NCI-H748 (cell line): Measurements from ENCODE around the gene TMEM273.
A peak's percentile ranks its signal among the peaks of the same experiment; 100 is the strongest.
"Not testable (repeated sequence)": the region's sequence is repeated elsewhere in the genome, so short reads cannot be mapped to it uniquely, and the experiment has no call there.

Experiments used
- DNase-seq: peaks from one replicate; lab custom pipeline; 2025; ENCODE audit not compliant: unreplicated experiment; lab: John Stamatoyannopoulos, UW

Gene TMEM273

GRCh38 chr10:49207113-49207512, 18.9 kb upstream of the TMEM273 start:
- DNase-seq = no peak

DNA sequence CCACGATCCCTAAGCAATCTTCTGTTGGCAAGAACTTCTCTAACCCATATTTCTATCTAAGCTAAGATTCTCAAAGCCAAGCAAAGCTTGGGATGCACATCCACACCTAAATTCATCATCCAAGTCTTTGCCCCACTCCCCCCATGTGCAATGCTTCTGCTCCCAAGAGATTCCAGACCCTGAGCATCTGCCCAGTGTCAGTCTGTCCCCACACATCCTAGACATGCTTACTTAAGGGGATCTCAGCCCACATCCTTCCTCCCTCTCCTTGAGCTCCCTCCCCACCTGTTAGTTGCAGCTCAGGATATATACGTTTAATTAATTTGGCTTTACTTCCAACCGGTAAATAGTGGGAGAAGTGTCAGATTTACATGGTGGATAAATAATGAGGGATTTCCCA, 17.0 kb upstream of the TMEM273 start:
- DNase-seq = no peak

DNA sequence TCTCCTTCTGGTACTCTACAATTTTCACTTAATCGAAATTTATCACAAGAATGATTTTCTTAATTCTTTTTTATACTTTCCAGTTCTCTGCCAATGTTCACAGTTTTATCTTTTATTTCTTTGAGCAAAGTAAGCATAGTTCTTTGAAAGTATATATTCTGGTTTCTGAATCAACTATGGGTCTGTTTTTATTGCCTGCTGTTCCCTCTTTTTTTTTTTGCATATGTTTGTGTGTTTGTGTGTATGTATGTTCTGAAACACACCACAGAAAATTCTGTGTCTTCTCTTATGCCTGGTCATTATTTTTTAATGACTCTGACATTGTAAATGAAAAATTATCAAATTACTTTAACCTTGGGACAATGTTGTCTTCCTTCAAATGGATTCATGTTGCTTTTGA, 15.9 kb upstream of the TMEM273 start:
- DNase-seq = no peak

GRCh38 chr10:49202266-49202665, 14.1 kb upstream of the TMEM273 start:
- DNase-seq = no peak

- no peak for DNase-seq
Observed at GRCh38 chr10:49200854-49201253, 12.7 kb upstream of the TMEM273 start.

- DNase-seq = no peak
Observed at GRCh38 chr10:49197171-49197570, 9.0 kb upstream of the TMEM273 start.

- not testable (repeated sequence) for DNase-seq
Observed at GRCh38 chr10:49195864-49196263, 7.7 kb upstream of the TMEM273 start.

DNA sequence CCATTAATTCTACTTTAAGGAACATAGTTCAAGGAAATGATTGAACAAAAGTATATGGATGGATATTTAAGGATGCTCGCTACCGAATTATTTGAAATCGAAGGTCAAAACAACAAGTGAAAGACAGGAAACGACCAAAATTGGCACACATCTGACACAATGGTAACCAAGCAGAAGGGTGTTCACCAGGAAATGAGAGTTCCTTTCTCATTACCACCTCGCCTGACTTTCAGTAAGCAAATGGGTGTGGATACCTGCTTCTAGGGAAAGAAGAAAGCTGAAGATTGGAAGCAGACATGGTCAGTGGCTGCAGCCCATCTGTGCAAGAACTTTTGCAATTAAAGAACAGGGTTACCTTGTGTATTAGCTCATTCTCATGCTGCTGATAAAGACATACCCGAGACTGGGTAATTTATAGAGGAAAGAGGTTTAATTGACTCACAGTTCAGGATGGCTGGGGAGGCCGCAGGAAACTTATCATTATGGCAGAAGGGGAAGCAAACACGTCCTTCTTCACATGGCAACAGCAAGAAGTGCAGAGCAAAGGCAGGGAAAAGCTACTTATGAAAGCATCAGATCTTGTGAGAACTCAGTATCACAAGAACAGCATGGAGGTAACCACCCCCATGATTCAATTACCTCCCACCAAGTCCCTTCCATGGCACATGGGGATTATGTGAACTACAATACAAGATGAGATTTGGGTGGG, 6.2 kb upstream of the TMEM273 start:
- DNase-seq = peak; percentile 1

DNA sequence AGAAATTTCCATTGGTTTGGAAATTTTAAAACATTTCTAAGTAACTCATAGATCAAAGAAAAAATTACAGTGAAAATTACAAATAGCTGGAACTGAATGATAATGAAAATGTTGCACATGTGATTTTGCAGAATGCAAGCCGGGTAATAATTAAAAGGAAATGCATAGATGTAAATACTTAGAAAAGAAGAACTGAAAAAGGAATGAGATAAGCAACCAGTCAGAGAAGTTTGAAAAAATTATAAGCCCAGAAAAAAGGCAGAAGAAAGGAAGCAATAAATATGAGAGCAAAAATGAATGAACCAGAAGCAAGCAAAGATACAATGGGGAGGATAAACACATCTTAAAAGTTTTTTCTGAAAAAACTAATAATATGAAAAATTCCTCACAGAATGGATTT, 3.2 kb upstream of the TMEM273 start:
- DNase-seq = no peak

GRCh38 chr10:49189422-49189821, 1.2 kb upstream of the TMEM273 start:
- DNase-seq = no peak

DNA sequence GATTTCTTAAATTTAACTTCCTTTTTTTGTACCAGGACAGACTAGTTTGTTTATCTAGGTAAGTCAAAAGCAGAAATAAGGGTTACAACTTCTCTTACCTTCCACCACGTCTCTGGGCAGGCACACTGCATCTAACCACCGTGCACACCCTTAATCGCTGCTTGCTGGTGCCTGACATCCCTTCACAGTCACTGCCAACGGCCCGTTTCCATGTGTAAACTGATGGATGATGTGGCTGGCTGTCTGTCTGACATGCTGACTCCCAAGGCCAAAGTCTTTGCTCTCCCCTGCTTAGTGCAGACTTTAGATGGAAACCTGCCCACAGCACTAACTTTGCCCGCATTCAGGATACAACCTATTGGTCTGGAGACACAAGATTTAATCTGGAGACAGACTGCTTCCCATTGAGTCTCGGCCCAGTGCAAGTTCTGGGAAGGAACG, 1.1 kb downstream of the TMEM273 start:
- no peak for DNase-seq

- DNase-seq = peak; percentile 1
Observed at GRCh38 chr10:49186613-49187012, 1.6 kb downstream of the TMEM273 start.

DNA sequence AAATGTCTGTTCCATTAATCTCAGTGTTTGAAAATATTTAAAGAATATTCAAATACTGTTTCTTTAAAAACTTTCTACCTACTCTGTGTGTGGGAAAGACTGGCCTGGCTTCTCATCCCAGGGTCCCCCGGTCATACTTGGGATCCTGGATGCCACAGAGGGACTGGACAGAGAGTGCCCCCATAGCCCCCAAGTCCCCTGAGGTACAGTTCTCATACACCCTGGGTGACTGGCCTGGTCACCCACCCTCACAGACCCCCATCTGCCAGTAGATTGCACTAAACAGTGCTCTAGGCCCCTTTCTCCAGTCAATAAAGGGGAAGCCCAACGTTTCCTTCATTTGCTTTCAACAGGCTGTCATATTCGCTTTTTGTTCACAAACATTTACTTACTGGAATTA, 3.0 kb downstream of the TMEM273 start:
- DNase-seq = no peak

GRCh38 chr10:49184642-49185111, 3.5 kb downstream of the TMEM273 start:
- DNase-seq = no peak

DNA sequence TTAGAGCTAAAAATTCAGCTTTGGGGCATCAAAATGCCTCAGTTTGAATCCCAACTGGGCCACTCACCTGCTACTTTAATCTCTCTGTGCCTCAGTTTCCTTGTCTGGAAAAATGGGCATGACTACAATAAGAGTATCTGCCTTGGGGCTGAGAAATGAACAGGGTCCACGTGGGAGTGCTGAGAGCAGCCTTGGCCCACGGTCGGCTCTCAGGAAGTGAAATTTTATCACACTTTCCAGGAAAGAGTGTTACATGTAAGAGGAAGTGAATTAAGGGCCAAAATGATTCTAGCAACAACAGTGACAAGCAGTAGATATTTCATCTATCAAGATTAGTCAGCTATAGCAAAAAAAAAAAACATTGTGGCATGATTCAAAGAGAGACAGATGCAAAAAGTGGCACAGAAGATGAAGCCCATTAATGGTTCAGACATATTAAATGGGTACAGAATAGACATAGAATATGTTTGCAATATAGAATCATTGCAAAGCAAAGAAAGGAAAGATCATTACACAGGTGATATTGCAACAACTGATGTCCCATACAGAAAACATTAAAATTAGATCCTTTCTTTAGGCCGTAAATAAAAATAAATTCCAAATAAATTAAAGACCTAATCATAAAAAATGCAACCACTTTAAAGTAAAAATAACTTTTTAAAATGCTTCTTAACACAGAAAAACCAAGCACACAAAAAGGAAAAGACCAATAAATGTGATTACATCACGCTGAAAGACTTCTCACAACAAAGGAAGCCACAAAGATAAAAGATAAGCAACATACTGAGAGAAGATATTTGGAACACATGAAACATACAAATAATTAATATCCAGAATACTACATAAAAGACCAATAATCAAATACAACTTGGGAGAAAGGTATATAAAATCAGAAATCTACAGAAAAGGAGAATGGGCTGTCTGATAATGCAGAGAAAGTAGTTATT, 4.3 kb downstream of the TMEM273 start:
- no peak for DNase-seq

- no peak for DNase-seq
Observed at GRCh38 chr10:49182776-49183175, 5.4 kb downstream of the TMEM273 start.

DNA sequence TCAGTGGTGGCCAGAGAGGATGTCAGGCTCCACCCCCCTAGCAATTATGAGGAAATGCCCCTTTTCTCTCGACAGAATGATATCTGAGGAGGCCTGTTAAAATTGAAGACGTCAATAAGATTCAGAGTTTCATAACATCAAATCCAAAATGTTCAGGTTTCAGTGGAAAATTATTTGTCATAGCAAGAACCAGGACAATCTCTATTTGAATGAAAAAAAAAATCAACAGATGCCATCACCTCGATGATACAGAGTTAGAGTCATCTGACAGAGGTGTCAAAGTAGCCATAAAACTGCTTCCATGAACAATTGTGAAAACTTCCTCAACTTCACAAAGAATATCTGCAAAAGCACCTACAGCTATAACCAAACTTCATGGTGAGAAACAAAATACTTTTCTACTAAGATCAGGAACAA, 7.7 kb downstream of the TMEM273 start:
- DNase-seq = no peak

DNA sequence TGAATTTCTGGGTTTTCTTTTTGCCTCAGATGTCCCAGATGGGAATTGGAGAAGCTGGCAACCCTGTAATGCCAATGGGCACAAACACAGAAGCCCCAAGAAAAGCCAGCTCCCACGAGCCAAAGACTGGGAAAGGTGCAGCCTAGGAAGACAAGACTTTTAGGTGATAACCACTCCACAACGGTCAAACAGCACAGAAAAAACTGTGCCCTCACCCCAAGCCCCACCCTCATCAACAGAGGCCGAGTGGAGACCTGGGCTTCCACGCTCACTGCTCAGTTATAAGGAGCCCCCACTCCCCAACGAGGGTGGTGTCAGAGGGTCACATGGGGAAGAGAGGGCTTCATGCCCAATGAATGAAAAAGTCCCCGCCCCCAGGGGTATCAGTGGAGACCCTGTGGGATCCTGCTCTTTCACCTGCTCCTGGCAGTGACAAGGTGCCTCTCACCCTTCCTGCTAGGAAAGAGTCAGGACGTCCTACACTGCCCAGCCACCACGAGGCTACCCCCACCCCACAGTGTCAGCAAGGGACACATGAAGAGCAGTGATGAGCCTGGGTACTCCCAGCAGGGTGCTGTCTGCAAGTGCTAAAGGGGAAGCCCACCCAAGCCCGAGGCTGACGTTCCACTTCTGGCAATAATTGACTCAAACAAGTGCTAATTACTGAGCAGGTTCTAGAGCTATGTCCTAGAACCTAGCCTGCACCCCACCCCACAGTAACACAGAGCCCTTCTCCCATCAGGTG, 8.3 kb downstream of the TMEM273 start:
- no peak for DNase-seq

DNA sequence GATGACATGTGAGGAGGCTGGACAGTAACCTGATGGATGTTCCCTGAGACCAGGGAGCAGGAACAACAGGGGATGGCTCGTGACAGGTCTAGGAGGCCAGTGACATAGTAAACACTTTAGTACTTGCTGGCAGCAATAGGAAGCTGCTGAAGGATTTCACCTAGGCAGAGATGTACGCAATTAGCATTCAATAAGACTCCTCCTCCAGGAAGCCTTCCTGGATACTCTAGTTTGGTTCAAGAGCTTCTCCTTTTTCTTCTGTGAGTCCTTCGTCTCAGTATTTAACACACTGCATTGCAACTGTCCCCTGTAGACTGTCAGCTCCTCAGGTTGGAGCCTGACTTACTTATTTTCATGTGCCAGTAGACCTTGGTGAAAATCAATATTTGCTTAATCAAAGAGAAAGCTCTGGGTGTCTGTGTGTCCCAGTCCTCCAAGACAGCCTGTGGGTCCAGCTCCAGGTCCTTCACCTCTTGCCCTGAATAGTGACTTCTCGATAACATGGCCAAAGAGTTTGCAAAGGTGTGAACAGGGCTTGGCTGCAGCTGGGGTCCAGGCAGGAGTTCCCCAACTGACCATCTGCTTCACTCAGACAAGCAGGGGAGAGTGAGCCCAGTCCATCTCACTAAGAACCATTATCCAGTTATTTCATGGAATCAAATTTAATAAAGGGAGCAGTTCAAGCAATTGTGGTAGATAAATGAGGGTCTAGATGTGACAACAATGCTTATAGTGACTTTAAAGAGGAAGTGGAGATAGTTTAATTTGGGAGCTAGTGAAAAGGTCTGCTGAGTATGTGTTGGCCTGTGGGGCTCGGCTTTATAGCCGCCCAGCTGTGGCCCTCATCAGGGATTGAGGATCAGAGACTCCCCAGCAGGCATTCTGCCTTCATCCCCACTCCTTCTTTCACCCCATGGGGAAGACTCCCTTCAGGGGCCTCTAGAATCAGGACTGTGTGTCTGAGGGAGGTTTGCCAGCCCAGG, 9.4 kb downstream of the TMEM273 start:
- DNase-seq = no peak
